T-helper 9 cell (primary cell): ENCODE data around the gene GNG7.
A peak's percentile ranks its signal among the peaks of the same experiment; 100 is the strongest.
"Not testable (repeated sequence)": the region's sequence is repeated elsewhere in the genome, so short reads cannot be mapped to it uniquely, and the experiment has no call there.

Experiments
- DNase-seq: peaks from one replicate; pipeline ENCODE4 v3.0.0-alpha.2; 2020

Gene GNG7

GRCh38 chr19:2478756-2479555, 223.5 kb downstream of the GNG7 start:
- DNase-seq: peak; percentile 60

- DNase-seq: peak; percentile 54
Observed at GRCh38 chr19:2478278-2478755, 224.2 kb downstream of the GNG7 start.

- DNase-seq: no peak
Observed at GRCh38 chr19:2477732-2478191, 224.7 kb downstream of the GNG7 start.

- peak; percentile 32 for DNase-seq
Observed at GRCh38 chr19:2477141-2477710, 225.3 kb downstream of the GNG7 start.

- DNase-seq: peak; percentile 48
Observed at GRCh38 chr19:2476451-2477140, 225.9 kb downstream of the GNG7 start.

- DNase-seq: peak; percentile 96
Observed at GRCh38 chr19:2475702-2476450, 226.6 kb downstream of the GNG7 start, which contains the start of gene GADD45B. TSS of gene GADD45B (plus strand) at chr19:2476127. CDS start at chr19:2476359, 232 bp downstream.

- peak; percentile 47 for DNase-seq
Observed at GRCh38 chr19:2475018-2475701, 227.3 kb downstream of the GNG7 start.

GRCh38 chr19:2474232-2475017, 228.1 kb downstream of the GNG7 start:
- DNase-seq: peak; percentile 81

GRCh38 chr19:2469915-2470200, 232.6 kb downstream of the GNG7 start:
- DNase-seq: not testable (repeated sequence)

GRCh38 chr19:2469102-2469914, 233.2 kb downstream of the GNG7 start:
- no peak for DNase-seq

- no peak for DNase-seq
Observed at GRCh38 chr19:2468596-2468995, 233.9 kb downstream of the GNG7 start.

- DNase-seq: no peak
Observed at GRCh38 chr19:2464389-2464788, 238.1 kb downstream of the GNG7 start.

- DNase-seq: not testable (repeated sequence)
Observed at GRCh38 chr19:2463694-2464093, 238.8 kb downstream of the GNG7 start.

GRCh38 chr19:2462635-2463421, 239.7 kb downstream of the GNG7 start:
- DNase-seq: no peak

GRCh38 chr19:2461751-2462634, 240.5 kb downstream of the GNG7 start:
- peak; percentile 28 for DNase-seq
